Stomach (tissue), 4 donors: ENCODE data around the gene ZBTB39.

Source experiments
- EP300 ChIP-seq: sonication (generic); formaldehyde crosslinking; IDR thresholded peaks from one replicate; pipeline ENCODE4 v1.6.1; 2017; ENCODE audit warnings: antibody characterized with exemption
- POLR2A ChIP-seq, 4 donors: fragments of 450-650 bp; IDR thresholded peaks; one replicate each; pipeline ENCODE4 v1.6.1; 2016; ENCODE audit warnings: antibody characterized with exemption in 4 of 4, control low read depth in 2 of 4, mild to moderate bottlenecking in 1 of 4, moderate library complexity in 1 of 4
- POLR2AphosphoS5 ChIP-seq, 3 donors: sonication (generic); formaldehyde crosslinking; IDR thresholded peaks; one replicate each; pipeline ENCODE4 v1.6.1; 2016; ENCODE audit warnings: antibody characterized with exemption in 3 of 3
- TF ChIP-seq, protein P1 (sequence below), 7 experiments: fragments of 450-650 bp in 4 of 7; fragments of 200-600 bp in 3 of 7; sonication (generic) in 3 of 7; IDR thresholded peaks; one replicate each; pipeline ENCODE4 v1.5.1; 2016 to 2019; ENCODE audit warnings: antibody characterized with exemption in 7 of 7, control low read depth in 2 of 7, mild to moderate bottlenecking in 1 of 7

DNA sequence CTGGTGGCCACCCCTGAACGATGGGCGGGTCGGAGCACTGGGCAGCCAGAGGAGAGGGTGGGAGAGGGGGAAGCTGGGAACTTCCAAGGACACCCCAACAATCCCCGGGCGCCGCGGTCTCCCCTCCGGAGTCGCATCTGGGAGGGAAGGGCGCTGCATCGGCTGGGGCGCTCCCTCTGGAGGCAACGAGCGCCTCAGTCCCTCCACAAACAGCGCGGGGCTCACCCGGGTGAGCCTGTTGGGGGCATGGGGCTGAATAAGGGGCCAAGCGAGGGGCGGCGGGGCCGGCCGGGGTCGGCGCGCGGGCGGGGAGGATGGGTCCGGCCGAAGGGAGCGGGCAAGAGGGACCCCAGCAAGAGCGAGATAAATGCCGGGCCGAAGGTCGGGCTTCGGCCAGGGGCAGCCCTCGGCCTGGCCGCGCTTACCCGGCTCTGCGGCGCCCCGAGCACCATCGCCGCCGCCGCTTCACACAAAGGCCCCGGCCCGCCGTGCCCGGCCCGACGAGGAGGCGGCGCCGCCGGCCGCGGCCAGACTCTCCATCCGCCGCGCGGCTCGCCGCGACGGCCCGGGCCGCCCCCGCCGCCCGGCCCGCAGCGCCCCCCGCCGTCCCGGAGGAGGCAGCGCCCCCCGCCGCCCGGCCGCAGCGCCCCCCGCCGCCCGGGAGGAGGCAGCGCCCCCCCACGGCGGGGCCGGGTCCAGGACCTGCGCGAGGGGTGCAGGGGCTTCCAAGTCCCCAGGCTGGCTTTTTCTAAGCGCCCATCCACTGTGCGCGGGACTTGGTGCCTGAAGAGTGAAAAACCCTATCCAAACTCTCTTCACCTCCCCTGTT, at the start of gene ZBTB39:
- TF ChIP-seq, protein P1, sequence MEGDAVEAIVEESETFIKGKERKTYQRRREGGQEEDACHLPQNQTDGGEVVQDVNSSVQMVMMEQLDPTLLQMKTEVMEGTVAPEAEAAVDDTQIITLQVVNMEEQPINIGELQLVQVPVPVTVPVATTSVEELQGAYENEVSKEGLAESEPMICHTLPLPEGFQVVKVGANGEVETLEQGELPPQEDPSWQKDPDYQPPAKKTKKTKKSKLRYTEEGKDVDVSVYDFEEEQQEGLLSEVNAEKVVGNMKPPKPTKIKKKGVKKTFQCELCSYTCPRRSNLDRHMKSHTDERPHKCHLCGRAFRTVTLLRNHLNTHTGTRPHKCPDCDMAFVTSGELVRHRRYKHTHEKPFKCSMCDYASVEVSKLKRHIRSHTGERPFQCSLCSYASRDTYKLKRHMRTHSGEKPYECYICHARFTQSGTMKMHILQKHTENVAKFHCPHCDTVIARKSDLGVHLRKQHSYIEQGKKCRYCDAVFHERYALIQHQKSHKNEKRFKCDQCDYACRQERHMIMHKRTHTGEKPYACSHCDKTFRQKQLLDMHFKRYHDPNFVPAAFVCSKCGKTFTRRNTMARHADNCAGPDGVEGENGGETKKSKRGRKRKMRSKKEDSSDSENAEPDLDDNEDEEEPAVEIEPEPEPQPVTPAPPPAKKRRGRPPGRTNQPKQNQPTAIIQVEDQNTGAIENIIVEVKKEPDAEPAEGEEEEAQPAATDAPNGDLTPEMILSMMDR (IDR thresholded peaks at IDR 0.05): peak in 3 of 7 experiments; percentile 29 to 71 (median 56)
- TF ChIP-seq POLR2A (IDR thresholded peaks at IDR 0.05) (no peak), EP300 (no peak), POLR2AphosphoS5 (IDR thresholded peaks at IDR 0.05) (no peak)
